Effector memory CD4-positive, alpha-beta T cell (primary cell): Measurements from ENCODE around the gene FHL2.
A peak's percentile ranks its signal among the peaks of the same experiment; 100 is the strongest.
"Not testable (repeated sequence)": the region's sequence is repeated elsewhere in the genome, so short reads cannot be mapped to it uniquely, and the experiment has no call there.

Experiments used
- DNase-seq, 3 donors: peaks; one replicate each; pipeline ENCODE4 v3.0.0-alpha.2; 2020
- H3K27ac ChIP-seq: 2 replicates; pipeline ENCODE4 v1.7.0; 2013; ENCODE audit warnings: mild to moderate bottlenecking, low read length, moderate library complexity; ENCODE audit not compliant: insufficient read depth, poor library complexity, severe bottlenecking
- H3K27me3 ChIP-seq: replicated peaks from 2 replicates; pipeline ENCODE4 v1.7.0; 2013; ENCODE audit warnings: mild to moderate bottlenecking, low read length; ENCODE audit not compliant: insufficient read depth, control insufficient read depth, poor library complexity, severe bottlenecking
- H3K36me3 ChIP-seq: 2 replicates; pipeline ENCODE4 v1.7.0; 2013; ENCODE audit warnings: mild to moderate bottlenecking, low read length, moderate library complexity; ENCODE audit not compliant: control insufficient read depth, insufficient read depth
- H3K4me1 ChIP-seq: 2 replicates; pipeline ENCODE4 v1.7.0; 2013; ENCODE audit warnings: low read length, mild to moderate bottlenecking; ENCODE audit not compliant: control insufficient read depth, insufficient read depth, poor library complexity, severe bottlenecking
- H3K4me3 ChIP-seq: 2 replicates; pipeline ENCODE4 v1.7.0; 2013; ENCODE audit warnings: low read length, low read depth, mild to moderate bottlenecking; ENCODE audit not compliant: insufficient read depth, poor library complexity, severe bottlenecking
- H3K9me3 ChIP-seq: 2 replicates; pipeline ENCODE4 v1.7.0; 2013; ENCODE audit warnings: mild to moderate bottlenecking, low read length, moderate library complexity; ENCODE audit not compliant: control insufficient read depth

FHL2 gene

GRCh38 chr2:105329561-105330495, 69.0 kb downstream of the FHL2 start, which contains the start of gene TGFBRAP1:
Gene TGFBRAP1 (minus strand): TSS chr2:105329735. CDS start chr2:105308301, 21,434 bp downstream.
- peak within 1 kb of the TSS; percentile 81 for H3K27ac ChIP-seq
- no peaks in the 10 kb centered on the region for H3K36me3 ChIP-seq
- peak; percentile 36 to 48 (median 42) for DNase-seq
- no peaks in the 10 kb centered on the region for H3K9me3 ChIP-seq
- H3K4me1 ChIP-seq: peaks cover 12% of the 10 kb centered on the region
- no peaks in the 10 kb centered on the region for H3K27me3 ChIP-seq
- peak within 1 kb of the TSS; percentile 60 for H3K4me3 ChIP-seq

GRCh38 chr2:105329197-105329554, 69.7 kb downstream of the FHL2 start:
- peak overlapping the region; percentile 60 for H3K4me3 ChIP-seq
- no peaks in the 10 kb centered on the region for H3K36me3 ChIP-seq
- H3K9me3 ChIP-seq: no peaks in the 10 kb centered on the region
- peak overlapping the region; percentile 52 for H3K27ac ChIP-seq
- H3K27me3 ChIP-seq: no peaks in the 10 kb centered on the region
- H3K4me1 ChIP-seq: peaks cover 12% of the 10 kb centered on the region
- no peak for DNase-seq

DNA sequence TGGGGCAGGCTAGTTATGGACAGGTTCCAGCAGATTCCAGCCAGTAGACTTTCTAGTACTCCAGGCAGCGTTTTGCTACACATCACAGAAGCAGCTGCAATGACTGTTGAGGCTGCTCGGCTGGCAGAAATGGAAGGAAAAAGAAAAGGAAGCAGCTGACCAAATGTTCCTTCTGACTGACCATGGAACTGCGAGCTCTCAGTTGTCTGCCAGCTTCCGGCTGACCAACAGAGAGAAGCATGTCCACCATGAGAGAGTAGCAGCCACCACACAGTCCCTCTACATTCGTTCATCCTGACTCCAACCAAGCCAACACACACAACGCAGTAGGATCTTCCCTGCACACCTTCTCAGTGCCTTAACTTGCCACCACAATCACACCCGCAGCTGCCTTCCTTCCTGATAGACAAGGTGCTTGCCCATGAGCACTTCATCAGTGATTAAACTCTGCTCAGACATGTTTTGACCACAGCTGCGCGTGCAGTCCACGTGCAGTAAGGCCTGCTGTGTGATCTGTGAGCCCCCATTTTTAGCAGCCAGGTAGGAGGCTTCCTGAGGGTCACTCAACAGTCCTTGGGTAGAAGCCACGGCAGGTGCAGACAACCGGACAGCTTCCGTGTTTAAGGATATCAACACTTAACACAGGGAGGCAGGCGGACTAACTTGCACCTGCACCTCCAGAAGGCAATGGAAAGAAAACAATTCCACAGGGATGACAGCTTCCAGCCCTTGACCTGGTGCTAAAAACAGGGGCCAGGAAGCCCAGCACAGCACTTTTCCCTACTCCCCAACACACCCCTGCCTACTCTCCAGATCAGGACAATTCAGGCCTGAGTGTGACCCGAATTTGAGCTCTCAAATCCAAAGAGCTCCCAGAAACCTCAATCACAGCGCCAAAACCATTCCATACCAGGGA, 70.3 kb downstream of the FHL2 start:
- peak in 1 of 3 donors; percentile 23 for DNase-seq
- no peaks in the 10 kb centered on the region for H3K36me3 ChIP-seq
- peak overlapping the region; percentile 52 for H3K27ac ChIP-seq
- H3K4me3 ChIP-seq: peak overlapping the region; percentile 60
- H3K9me3 ChIP-seq: no peaks in the 10 kb centered on the region
- H3K27me3 ChIP-seq: no peaks in the 10 kb centered on the region
- peaks cover 12% of the 10 kb centered on the region for H3K4me1 ChIP-seq

DNA sequence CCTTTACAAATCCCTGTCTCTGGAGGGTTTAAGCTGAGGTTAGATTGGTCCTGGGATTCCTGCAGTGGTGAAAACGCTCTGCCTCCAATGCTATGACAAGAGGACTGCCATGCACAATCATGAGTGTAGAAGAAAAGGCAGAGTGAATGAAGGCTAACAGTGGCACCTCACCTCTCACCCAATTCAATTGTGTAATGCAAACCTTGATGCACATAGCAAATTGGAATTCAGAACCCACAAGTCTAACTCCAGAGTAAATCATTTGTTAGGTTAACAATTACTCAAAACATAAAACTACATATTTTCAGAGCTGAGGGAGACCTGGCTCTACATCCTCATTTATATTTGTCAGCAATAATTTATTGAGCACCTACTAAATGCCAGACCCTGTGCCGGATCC, 71.2 kb downstream of the FHL2 start:
- Histone ChIP-seq H3K9me3 (no peaks in the 10 kb centered on the region), H3K4me1 (peaks cover 12% of the 10 kb centered on the region), H3K4me3 (no peak overlapping the region), H3K27ac (no peak overlapping the region), H3K27me3 (no peaks in the 10 kb centered on the region), H3K36me3 (no peaks in the 10 kb centered on the region)
- no peak for DNase-seq

DNA sequence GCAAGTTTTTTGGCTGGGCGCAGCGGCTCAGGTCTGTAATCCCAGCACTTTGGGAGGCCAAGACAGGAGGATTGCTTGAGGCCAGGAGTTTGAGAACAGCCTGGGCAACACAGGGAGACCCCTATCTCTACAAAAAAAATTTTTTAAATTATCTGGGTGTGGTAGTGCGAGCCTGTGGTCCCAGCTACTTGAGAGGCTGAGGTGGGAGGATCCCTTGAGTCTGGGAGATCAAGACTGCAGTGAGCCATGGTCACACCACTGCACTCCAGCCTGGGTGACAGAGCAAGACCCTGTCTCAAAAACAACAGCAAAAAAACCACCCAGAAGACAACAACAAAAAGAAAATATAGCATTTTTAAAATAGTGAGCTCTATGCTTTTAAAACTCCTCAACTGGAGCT, 71.6 kb downstream of the FHL2 start:
- H3K27me3 ChIP-seq, H3K4me3 ChIP-seq, H3K36me3 ChIP-seq, H3K27ac ChIP-seq, H3K9me3 ChIP-seq, DNase-seq: not testable (repeated sequence)
- peaks cover 12% of the 10 kb centered on the region for H3K4me1 ChIP-seq

DNA sequence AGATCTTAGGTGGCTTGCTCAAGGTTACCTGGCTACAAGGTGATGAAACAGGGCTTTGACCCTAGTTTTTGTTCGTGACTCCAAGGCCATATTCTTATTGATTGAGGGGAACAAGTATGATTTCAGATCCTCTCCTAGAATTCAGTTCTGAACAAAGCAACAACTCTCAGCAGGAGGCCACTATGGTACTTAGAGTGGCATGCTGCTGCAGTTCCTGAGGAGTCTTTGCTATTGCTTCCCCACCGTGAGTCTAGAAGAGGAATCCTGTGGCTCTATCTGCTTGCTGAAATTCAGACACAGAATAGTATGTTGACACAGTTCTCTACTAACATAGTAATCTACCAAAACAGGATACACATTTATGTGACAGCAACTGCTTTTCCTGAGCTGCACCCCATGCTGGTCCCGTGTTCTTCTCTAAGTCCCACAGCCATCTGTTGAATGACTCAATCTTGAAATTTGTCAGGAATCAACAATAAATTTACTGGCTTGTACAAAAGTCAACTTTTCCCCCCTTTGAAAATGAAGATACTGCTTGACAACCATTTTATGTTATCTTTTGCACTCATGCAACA, 73.4 kb downstream of the FHL2 start:
- Histone ChIP-seq H3K27ac (no peak overlapping the region), H3K9me3 (no peaks in the 10 kb centered on the region), H3K27me3 (no peaks in the 10 kb centered on the region), H3K4me1 (peaks cover 12% of the 10 kb centered on the region), H3K36me3 (no peaks in the 10 kb centered on the region), H3K4me3 (no peak overlapping the region)
- DNase-seq: no peak

DNA sequence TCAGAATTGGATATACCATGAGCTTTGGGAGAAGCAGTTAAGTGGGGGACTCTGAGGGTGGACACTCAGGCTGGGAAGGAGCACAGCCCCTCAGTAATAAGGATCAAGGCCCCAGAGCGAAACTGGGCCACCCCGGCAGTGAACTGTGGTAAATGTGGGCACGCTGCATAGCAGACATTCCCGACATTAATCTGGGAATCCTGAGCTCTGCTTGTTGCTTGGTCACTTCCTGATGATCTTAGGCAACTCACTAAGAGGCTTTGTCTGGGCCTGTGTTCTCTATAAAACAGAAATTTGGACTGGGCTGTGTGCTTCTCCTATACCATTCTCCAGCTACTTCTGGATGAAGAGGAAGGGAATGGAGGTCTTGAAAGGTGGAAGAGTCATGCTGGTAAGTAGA, 74.1 kb downstream of the FHL2 start:
- H3K4me3 ChIP-seq: no peak overlapping the region

DNA sequence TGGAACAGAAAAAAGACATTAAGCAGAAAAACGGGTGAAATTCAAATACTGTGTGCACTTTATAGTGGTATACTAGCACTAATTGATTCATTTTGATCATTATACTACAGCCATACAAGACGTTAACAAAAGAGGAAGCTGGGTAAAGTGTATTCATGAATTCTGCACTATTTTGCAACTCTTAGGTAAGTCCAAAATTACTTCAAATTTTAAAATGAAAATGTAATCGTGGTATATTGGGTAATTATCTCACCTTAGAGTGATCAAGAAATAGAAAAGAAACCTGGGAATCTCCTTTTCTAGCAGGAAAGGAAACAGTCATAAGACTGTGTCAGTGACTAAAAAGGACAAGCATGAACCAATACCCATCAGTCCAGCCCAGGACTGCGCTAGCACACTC, 74.8 kb downstream of the FHL2 start:
- no peaks in the 10 kb centered on the region for H3K9me3 ChIP-seq
- no peak overlapping the region for H3K27ac ChIP-seq
- H3K4me1 ChIP-seq: peaks cover 7% of the 10 kb centered on the region
- no peaks in the 10 kb centered on the region for H3K27me3 ChIP-seq
- no peak for DNase-seq
- no peaks in the 10 kb centered on the region for H3K36me3 ChIP-seq
- H3K4me3 ChIP-seq: no peak overlapping the region

More for the DNA sequence above, 74.1 kb downstream of the FHL2 start:
- no peaks in the 10 kb centered on the region for H3K36me3 ChIP-seq
- no peak overlapping the region for H3K27ac ChIP-seq
- DNase-seq: no peak
- no peaks in the 10 kb centered on the region for H3K27me3 ChIP-seq
- peaks cover 7% of the 10 kb centered on the region for H3K4me1 ChIP-seq
- no peaks in the 10 kb centered on the region for H3K9me3 ChIP-seq

GRCh38 chr2:105323111-105323510, 75.7 kb downstream of the FHL2 start:
- no peak for DNase-seq
- no peak overlapping the region for H3K27ac ChIP-seq
- H3K4me3 ChIP-seq: no peak overlapping the region
- no peaks in the 10 kb centered on the region for H3K27me3 ChIP-seq
- no peaks in the 10 kb centered on the region for H3K4me1 ChIP-seq
- no peaks in the 10 kb centered on the region for H3K9me3 ChIP-seq
- H3K36me3 ChIP-seq: no peaks in the 10 kb centered on the region
